Subcutaneous abdominal adipose tissue (tissue), 5 donors: ENCODE data around the gene RIF1.

ENCODE experiments used
- H3K27ac ChIP-seq: one replicate; pipeline ENCODE4 v1.7.0; 2013; ENCODE audit warnings: low read depth, mild to moderate bottlenecking, inconsistent platforms, low read length, moderate library complexity
- H3K27me3 ChIP-seq, 5 donors: one replicate each; pipeline ENCODE4 v1.7.0; 2013; ENCODE audit warnings: low read length in 5 of 5, inconsistent platforms in 1 of 5; ENCODE audit not compliant: control insufficient read depth in 5 of 5, insufficient read depth in 4 of 5
- H3K36me3 ChIP-seq, 5 donors: one replicate each; pipeline ENCODE4 v1.7.0; 2013; ENCODE audit warnings: low read length in 5 of 5; ENCODE audit not compliant: control insufficient read depth in 5 of 5, insufficient read depth in 5 of 5
- H3K4me1 ChIP-seq, 5 donors: one replicate each; pipeline ENCODE4 v1.7.0; 2013; ENCODE audit warnings: low read length in 5 of 5, mild to moderate bottlenecking in 3 of 5, moderate library complexity in 1 of 5; ENCODE audit not compliant: control insufficient read depth in 5 of 5, insufficient read depth in 5 of 5
- H3K4me3 ChIP-seq, 5 donors: one replicate each; pipeline ENCODE4 v1.7.0; 2013; ENCODE audit warnings: low read length in 5 of 5, low read depth in 1 of 5
- H3K9ac ChIP-seq, 5 donors: one replicate each; pipeline ENCODE4 v1.7.0; 2013; ENCODE audit warnings: low read length in 5 of 5, mild to moderate bottlenecking in 4 of 5, moderate library complexity in 3 of 5
- H3K9me3 ChIP-seq, 5 donors: one replicate each; pipeline ENCODE4 v1.7.0; 2013; ENCODE audit warnings: low read length in 5 of 5; ENCODE audit not compliant: control insufficient read depth in 5 of 5
- donor health status: healthy.
- donor health status: healthy.
- donor health status: healthy.
- donor health status: healthy.
- donor health status: healthy.

The RIF1 gene

GRCh38 chr2:151472966-151473365 lies 63.3 kb downstream of the RIF1 start:
- H3K4me1 ChIP-seq: peaks cover 0 to 6% (median 0%) of the 10 kb centered on the region in 5 donors
- H3K36me3 ChIP-seq: peaks cover 32 to 54% (median 42%) of the 10 kb centered on the region in 5 donors

GRCh38 chr2:151475071-151475470 lies 65.4 kb downstream of the RIF1 start:
- no peaks in the 10 kb centered on the region for H3K9me3 ChIP-seq
- H3K4me1 ChIP-seq: peaks cover 0 to 6% (median 0%) of the 10 kb centered on the region in 5 donors
- no peaks in the 10 kb centered on the region for H3K27me3 ChIP-seq
- H3K9ac ChIP-seq: no peak overlapping the region
- H3K27ac ChIP-seq: no peak overlapping the region
- H3K36me3 ChIP-seq: peaks cover 11 to 34% (median 21%) of the 10 kb centered on the region in 5 donors
- no peak overlapping the region for H3K4me3 ChIP-seq

More at GRCh38 chr2:151472966-151473365, 63.3 kb downstream of the RIF1 start:
- Histone ChIP-seq H3K4me3 (no peak overlapping the region), H3K9ac (no peak overlapping the region), H3K9me3 (no peaks in the 10 kb centered on the region), H3K27me3 (no peaks in the 10 kb centered on the region), H3K27ac (no peak overlapping the region)

- H3K9me3 ChIP-seq: no peaks in the 10 kb centered on the region
- peaks cover 0 to 6% (median 0%) of the 10 kb centered on the region in 5 donors for H3K4me1 ChIP-seq
- no peak overlapping the region for H3K4me3 ChIP-seq
- peaks cover 7 to 27% (median 16%) of the 10 kb centered on the region in 5 donors for H3K36me3 ChIP-seq
- H3K27me3 ChIP-seq: no peaks in the 10 kb centered on the region
- no peak overlapping the region for H3K27ac ChIP-seq
- H3K9ac ChIP-seq: no peak overlapping the region
These were observed 66.6 kb downstream of the RIF1 start for GRCh38 chr2:151476287-151476686.

- Histone ChIP-seq H3K4me1 (peaks cover 0 to 6% (median 0%) of the 10 kb centered on the region in 5 donors), H3K27me3 (no peaks in the 10 kb centered on the region), H3K36me3 (peaks cover 8 to 33% (median 20%) of the 10 kb centered on the region in 5 donors), H3K4me3 (no peak overlapping the region), H3K27ac (no peak overlapping the region), H3K9ac (no peak overlapping the region), H3K9me3 (no peaks in the 10 kb centered on the region)
These were observed 68.3 kb downstream of the RIF1 start for GRCh38 chr2:151478011-151478410.

- Histone ChIP-seq H3K27ac (no peak overlapping the region), H3K4me3 (no peak overlapping the region), H3K9me3 (no peaks in the 10 kb centered on the region), H3K9ac (no peak overlapping the region), H3K27me3 (no peaks in the 10 kb centered on the region), H3K4me1 (peaks cover 0 to 2% (median 0%) of the 10 kb centered on the region in 5 donors), H3K36me3 (peaks cover 17 to 41% (median 24%) of the 10 kb centered on the region in 5 donors)
These were observed 72.0 kb downstream of the RIF1 start for GRCh38 chr2:151481744-151482143.

- Histone ChIP-seq H3K27ac (no peak overlapping the region), H3K36me3 (peaks cover 17 to 41% (median 24%) of the 10 kb centered on the region in 5 donors), H3K9me3 (no peaks in the 10 kb centered on the region), H3K4me1 (peaks cover 0 to 2% (median 0%) of the 10 kb centered on the region in 5 donors), H3K4me3 (no peak overlapping the region), H3K27me3 (no peaks in the 10 kb centered on the region), H3K9ac (no peak overlapping the region)
These were observed 72.5 kb downstream of the RIF1 start for GRCh38 chr2:151482171-151482725.

- peaks cover 0 to 2% (median 0%) of the 10 kb centered on the region in 5 donors for H3K4me1 ChIP-seq
- H3K36me3 ChIP-seq: peaks cover 17 to 37% (median 22%) of the 10 kb centered on the region in 5 donors
- no peaks in the 10 kb centered on the region for H3K27me3 ChIP-seq
- H3K9me3 ChIP-seq: no peaks in the 10 kb centered on the region
- no peak overlapping the region for H3K27ac ChIP-seq
- H3K9ac ChIP-seq: no peak overlapping the region
- no peak overlapping the region for H3K4me3 ChIP-seq
These were observed 73.8 kb downstream of the RIF1 start for GRCh38 chr2:151483546-151483945.

GRCh38 chr2:151484100-151484499 lies 74.4 kb downstream of the RIF1 start:
- Histone ChIP-seq H3K4me1 (peaks cover 0 to 2% (median 0%) of the 10 kb centered on the region in 5 donors), H3K27me3 (no peaks in the 10 kb centered on the region), H3K4me3 (no peak overlapping the region), H3K36me3 (peaks cover 17 to 37% (median 22%) of the 10 kb centered on the region in 5 donors), H3K9ac (no peak overlapping the region), H3K27ac (no peak overlapping the region), H3K9me3 (no peaks in the 10 kb centered on the region)

- Histone ChIP-seq H3K9me3 (no peaks in the 10 kb centered on the region), H3K4me1 (no peaks in the 10 kb centered on the region), H3K27me3 (no peaks in the 10 kb centered on the region), H3K4me3 (no peak overlapping the region), H3K36me3 (peaks cover 15 to 35% (median 25%) of the 10 kb centered on the region in 5 donors), H3K27ac (no peak overlapping the region), H3K9ac (no peak overlapping the region)
These were observed 76.4 kb downstream of the RIF1 start for GRCh38 chr2:151486053-151486452.

GRCh38 chr2:151490276-151490675 lies 80.6 kb downstream of the RIF1 start:
- H3K9ac ChIP-seq: no peak overlapping the region
- no peaks in the 10 kb centered on the region for H3K27me3 ChIP-seq
- no peaks in the 10 kb centered on the region for H3K4me1 ChIP-seq
- H3K36me3 ChIP-seq: peaks cover 3 to 14% (median 7%) of the 10 kb centered on the region in 5 donors
- no peak overlapping the region for H3K27ac ChIP-seq
- H3K4me3 ChIP-seq: no peak overlapping the region
- H3K9me3 ChIP-seq: no peaks in the 10 kb centered on the region
